ENCODE data around the gene SYNCRIP.
"Not testable (repeated sequence)": the region's sequence is repeated elsewhere in the genome, so short reads cannot be mapped to it uniquely, and the experiment has no call there.

SYNCRIP gene

DNA sequence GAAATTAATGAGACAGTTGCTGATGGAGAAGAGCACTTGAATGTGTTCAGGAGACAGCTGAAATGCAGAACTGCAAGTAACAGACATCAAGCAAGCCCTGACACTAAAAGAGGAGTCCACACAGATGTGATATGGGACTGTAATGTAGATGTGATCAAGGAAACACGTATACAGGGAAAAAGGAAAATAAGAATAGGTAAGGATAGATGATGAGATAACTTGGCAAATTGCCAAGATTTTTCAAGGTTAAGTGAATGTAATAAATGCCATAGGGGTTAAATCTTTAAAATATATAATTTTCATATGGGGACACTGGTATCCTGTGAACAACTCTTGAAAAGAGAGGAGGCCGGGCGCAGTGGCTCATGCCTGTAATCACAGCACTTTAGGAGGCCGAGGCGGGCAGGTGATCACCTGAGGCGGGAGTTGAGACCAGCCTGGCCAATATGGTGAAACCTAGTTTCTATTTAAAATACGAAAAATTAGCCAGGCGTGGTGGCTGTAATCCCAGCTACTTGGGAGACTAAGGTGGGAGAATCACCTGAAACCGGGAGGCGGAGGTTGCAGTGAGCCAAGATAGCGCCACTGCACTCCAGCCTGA, 41.9 kb downstream of the SYNCRIP start:
- Histone ChIP-seq H3K36me3 (no peaks in the 10 kb centered on the region; a peak in 2 of 22 replicates), H4K20me1 (peaks cover 0 to 29% (median 4%) of the 10 kb centered on the region in 11 experiments; a peak in 7 of 22 replicates), H3K4me2 (no peak overlapping the region), H3K27ac (no peak overlapping the region), H3K9ac (no peak overlapping the region), H3K4me3 (no peak overlapping the region), H3K27me3 (no peaks in the 10 kb centered on the region), H3K4me1 (peaks cover 0 to 6% (median 0%) of the 10 kb centered on the region in 10 experiments; a peak in 5 of 20 replicates), H3K9me3 (replicated peaks in 1 of 11) (no peaks in the 10 kb centered on the region)
- TF ChIP-seq Cebpa-rat (IDR thresholded peaks at IDR 0.05): no peak

GRCh38 chr6:85594197-85594930, 48.3 kb downstream of the SYNCRIP start:
- Histone ChIP-seq H3K9ac (peak overlapping the region; percentile 83 to 88 (median 85)), H3K36me3 (peaks cover 0 to 14% (median 6%) of the 10 kb centered on the region in 11 experiments; a peak in 8 of 22 replicates), H3K27me3 (no peaks in the 10 kb centered on the region), H3K27ac (peak overlapping the region; percentile 79 to 90 (median 84)), H3K9me3 (replicated peaks in 1 of 11) (peaks cover 0 to 27% (median 18%) of the 10 kb centered on the region in 11 experiments; a peak in 18 of 22 replicates), H3K4me3 (peak overlapping the region; percentile 65 to 79 (median 76)), H3K4me1 (peaks cover 0 to 30% (median 7%) of the 10 kb centered on the region in 10 experiments; a peak in 10 of 20 replicates), H3K4me2 (peak overlapping the region; percentile 64 to 81 (median 76)), H4K20me1 (0 out of 22 replicates have a peak, but pooled peaks cover 0 to 2% (median 0%) of the 10 kb centered on the region in 11 experiments)
- TF ChIP-seq Cebpa-rat (IDR thresholded peaks at IDR 0.05): no peak

- H3K4me2 ChIP-seq: peak within 1 kb of the TSS; percentile 64 to 81 (median 76)
- H3K4me3 ChIP-seq: peak within 1 kb of the TSS; percentile 65 to 79 (median 76)
- peak within 1 kb of the TSS; percentile 83 to 88 (median 85) for H3K9ac ChIP-seq
- H3K4me1 ChIP-seq: peaks cover 0 to 30% (median 7%) of the 10 kb centered on the region in 10 experiments; a peak in 10 of 20 replicates
- no peaks in the 10 kb centered on the region for H3K27me3 ChIP-seq
- TF ChIP-seq Cebpa-rat (IDR thresholded peaks at IDR 0.05): no peak
- peaks cover 0 to 34% (median 23%) of the 10 kb centered on the region in 11 experiments; a peak in 18 of 22 replicates for H3K9me3 ChIP-seq (replicated peaks in 1 of 11)
- peaks cover 0 to 19% (median 7%) of the 10 kb centered on the region in 11 experiments; a peak in 9 of 22 replicates for H3K36me3 ChIP-seq
- peak within 1 kb of the TSS; percentile 79 to 90 (median 84) for H3K27ac ChIP-seq
- no peaks in the 10 kb centered on the region for H4K20me1 ChIP-seq
These were observed 49.1 kb downstream of the SYNCRIP start, which contains the start of gene SNX14 for GRCh38 chr6:85593438-85594196. SNX14 (minus strand) TSS chr6:85593858; CDS start chr6:85593718, 140 bp downstream.

- peak overlapping the region in 9 of 10 experiments; percentile 65 to 79 (median 75); a peak in 10 of 20 replicates for H3K4me3 ChIP-seq
- peaks cover 0 to 26% (median 9%) of the 10 kb centered on the region in 11 experiments; a peak in 10 of 22 replicates for H3K36me3 ChIP-seq
- H3K4me2 ChIP-seq: peak overlapping the region; percentile 60 to 81 (median 74)
- H3K9me3 ChIP-seq (replicated peaks in 1 of 11): peaks cover 0 to 34% (median 24%) of the 10 kb centered on the region in 11 experiments; a peak in 18 of 22 replicates
- H4K20me1 ChIP-seq: no peaks in the 10 kb centered on the region
- no peak overlapping the region for H3K27ac ChIP-seq
- peaks cover 0 to 30% (median 7%) of the 10 kb centered on the region in 10 experiments; a peak in 10 of 20 replicates for H3K4me1 ChIP-seq
- no peak for TF ChIP-seq Cebpa-rat (IDR thresholded peaks at IDR 0.05)
- H3K9ac ChIP-seq: peak overlapping the region in 1 of 11 experiments; percentile 87; a peak in 2 of 22 replicates
- no peaks in the 10 kb centered on the region for H3K27me3 ChIP-seq
These were observed 50.7 kb downstream of the SYNCRIP start for GRCh38 chr6:85592033-85592432.

GRCh38 chr6:85591207-85591606, 51.5 kb downstream of the SYNCRIP start:
- H3K4me1 ChIP-seq: peaks cover 0 to 28% (median 7%) of the 10 kb centered on the region in 10 experiments; a peak in 10 of 20 replicates
- no peak overlapping the region for H3K9ac ChIP-seq
- no peak overlapping the region for H3K4me3 ChIP-seq
- no peak overlapping the region for H3K27ac ChIP-seq
- no peak for TF ChIP-seq Cebpa-rat (IDR thresholded peaks at IDR 0.05)
- H3K9me3 ChIP-seq (replicated peaks in 1 of 11): peaks cover 0 to 40% (median 24%) of the 10 kb centered on the region in 11 experiments; a peak in 19 of 22 replicates
- no peaks in the 10 kb centered on the region for H3K27me3 ChIP-seq
- H4K20me1 ChIP-seq: no peaks in the 10 kb centered on the region; a peak in 1 of 22 replicates
- H3K36me3 ChIP-seq: peaks cover 0 to 26% (median 9%) of the 10 kb centered on the region in 11 experiments; a peak in 10 of 22 replicates
- peak overlapping the region in 4 of 11 experiments; percentile 68 to 80 (median 72); a peak in 4 of 22 replicates for H3K4me2 ChIP-seq

- no peaks in the 10 kb centered on the region for H3K4me1 ChIP-seq
- no peak for TF ChIP-seq Cebpa-rat (IDR thresholded peaks at IDR 0.05)
- no peak overlapping the region for H3K4me2 ChIP-seq
- H3K9ac ChIP-seq: no peak overlapping the region
- H3K27me3 ChIP-seq: no peaks in the 10 kb centered on the region
- peaks cover 0 to 28% (median 8%) of the 10 kb centered on the region in 11 experiments; a peak in 10 of 22 replicates for H3K36me3 ChIP-seq
- no peak overlapping the region for H3K4me3 ChIP-seq
- H3K27ac ChIP-seq: no peak overlapping the region
- peaks cover 0 to 6% (median 0%) of the 10 kb centered on the region in 11 experiments; a peak in 5 of 22 replicates for H4K20me1 ChIP-seq
- H3K9me3 ChIP-seq (replicated peaks in 1 of 11): peaks cover 8 to 72% (median 50%) of the 10 kb centered on the region in 11 experiments; a peak in 20 of 22 replicates
These were observed 56.9 kb downstream of the SYNCRIP start for GRCh38 chr6:85585741-85586140.

GRCh38 chr6:85582832-85583231, 59.9 kb downstream of the SYNCRIP start:
- peaks cover 0 to 27% (median 0%) of the 10 kb centered on the region in 11 experiments; a peak in 6 of 22 replicates for H4K20me1 ChIP-seq
- not testable (repeated sequence) for H3K4me3 ChIP-seq, H3K4me1 ChIP-seq, H3K27me3 ChIP-seq, H3K9ac ChIP-seq, H3K27ac ChIP-seq, H3K4me2 ChIP-seq
- H3K9me3 ChIP-seq (replicated peaks in 1 of 11): peaks cover 8 to 50% (median 32%) of the 10 kb centered on the region in 11 experiments; a peak in 19 of 22 replicates
- peaks cover 0 to 15% (median 0%) of the 10 kb centered on the region in 11 experiments; a peak in 6 of 22 replicates for H3K36me3 ChIP-seq

- no peak overlapping the region for H3K4me3 ChIP-seq
- peaks cover 0 to 11% (median 0%) of the 10 kb centered on the region in 10 experiments; a peak in 3 of 20 replicates for H3K4me1 ChIP-seq
- no peak for TF ChIP-seq Cebpa-rat (IDR thresholded peaks at IDR 0.05)
These were observed 61.1 kb downstream of the SYNCRIP start for GRCh38 chr6:85581572-85581971.

More at GRCh38 chr6:85581572-85581971, 61.1 kb downstream of the SYNCRIP start:
- no peak overlapping the region for H3K4me2 ChIP-seq
- peaks cover 8 to 46% (median 32%) of the 10 kb centered on the region in 11 experiments; a peak in 19 of 22 replicates for H3K9me3 ChIP-seq (replicated peaks in 1 of 11)
- no peaks in the 10 kb centered on the region for H3K27me3 ChIP-seq
- H3K27ac ChIP-seq: no peak overlapping the region
- peaks cover 0 to 27% (median 0%) of the 10 kb centered on the region in 11 experiments; a peak in 6 of 22 replicates for H4K20me1 ChIP-seq
- no peak overlapping the region for H3K9ac ChIP-seq
- H3K36me3 ChIP-seq: peaks cover 0 to 9% (median 0%) of the 10 kb centered on the region in 11 experiments; a peak in 5 of 22 replicates

Measured in BLaER1 treated with 17β-estradiol and CSF1 and Interleukin-3, amounts not matched to agents 10 nM and 100 nM (cell line).